HG02798 (cell line): ENCODE data around the gene SH3PXD2A.

Experiments
- ATAC-seq: cut with Tn5 transposase; IDR thresholded peaks from one replicate; pipeline ENCODE4 v1.9.1; 2021; ENCODE audit warnings: mild to moderate bottlenecking; ENCODE audit not compliant: unreplicated experiment, poor library complexity

The SH3PXD2A gene

GRCh38 chr10:103855424-103855823 is at the start of gene SH3PXD2A:
Gene SH3PXD2A, minus strand, starts transcription at chr10:103855576. Its CDS starts 310 bp downstream, at chr10:103855266.
- ATAC-seq = no peak

GRCh38 chr10:103901299-103901698 is 45.9 kb upstream of the SH3PXD2A start:
- no peak for ATAC-seq

- ATAC-seq = no peak
These were observed 43.9 kb upstream of the SH3PXD2A start for GRCh38 chr10:103899312-103899711.

- ATAC-seq = no peak
These were observed 41.9 kb upstream of the SH3PXD2A start for GRCh38 chr10:103897241-103897774.

- ATAC-seq = no peak
These were observed 40.8 kb upstream of the SH3PXD2A start for GRCh38 chr10:103896225-103896624.

GRCh38 chr10:103895411-103896186 is 40.2 kb upstream of the SH3PXD2A start:
- ATAC-seq = no peak

GRCh38 chr10:103894441-103894864 is 39.1 kb upstream of the SH3PXD2A start:
- ATAC-seq = no peak

- no peak for ATAC-seq
These were observed 38.4 kb upstream of the SH3PXD2A start for GRCh38 chr10:103893817-103894216.

- ATAC-seq = no peak
These were observed 36.8 kb upstream of the SH3PXD2A start for GRCh38 chr10:103892181-103892580.

- no peak for ATAC-seq
These were observed 35.3 kb upstream of the SH3PXD2A start for GRCh38 chr10:103890688-103891087.

GRCh38 chr10:103890194-103890658 is 34.9 kb upstream of the SH3PXD2A start:
- no peak for ATAC-seq

- no peak for ATAC-seq
These were observed 33.8 kb upstream of the SH3PXD2A start for GRCh38 chr10:103889121-103889720.

GRCh38 chr10:103888113-103888841 is 32.9 kb upstream of the SH3PXD2A start:
- ATAC-seq = peak; percentile 70

GRCh38 chr10:103885617-103886016 is 30.2 kb upstream of the SH3PXD2A start:
- ATAC-seq = no peak

GRCh38 chr10:103884681-103885139 is 29.3 kb upstream of the SH3PXD2A start:
- peak; percentile 38 for ATAC-seq

GRCh38 chr10:103882285-103883007 is 27.1 kb upstream of the SH3PXD2A start:
- no peak for ATAC-seq

GRCh38 chr10:103881416-103882284 is 26.3 kb upstream of the SH3PXD2A start:
- ATAC-seq = no peak

GRCh38 chr10:103879831-103880230 is 24.5 kb upstream of the SH3PXD2A start:
- ATAC-seq = no peak

GRCh38 chr10:103879409-103879808 is 24.0 kb upstream of the SH3PXD2A start:
- no peak for ATAC-seq
